PC-3 (cell line): ENCODE results near the gene PTEN.

Experiments
- EZH2 ChIP-seq: fragments of 300-600 bp; sonication (generic); IDR thresholded peaks from one replicate; pipeline ENCODE4 v1.6.1; 2017; ENCODE audit warnings: antibody characterized with exemption, mild to moderate bottlenecking, low read length; ENCODE audit not compliant: unreplicated experiment
- EZH2phosphoT487 ChIP-seq: fragments of 300-600 bp; sonication (generic); IDR thresholded peaks from 2 replicates; pipeline ENCODE4 v1.6.1; 2018; ENCODE audit warnings: mild to moderate bottlenecking, antibody characterized with exemption, low read length, borderline replicate concordance
- TF ChIP-seq, protein P1 (sequence below): fragments of 300-600 bp; sonication (generic); conservative IDR thresholded peaks from 2 replicates; pipeline ENCODE4 v1.5.1; 2017; ENCODE audit warnings: antibody characterized with exemption, low read depth, mild to moderate bottlenecking, low read length

DNA sequence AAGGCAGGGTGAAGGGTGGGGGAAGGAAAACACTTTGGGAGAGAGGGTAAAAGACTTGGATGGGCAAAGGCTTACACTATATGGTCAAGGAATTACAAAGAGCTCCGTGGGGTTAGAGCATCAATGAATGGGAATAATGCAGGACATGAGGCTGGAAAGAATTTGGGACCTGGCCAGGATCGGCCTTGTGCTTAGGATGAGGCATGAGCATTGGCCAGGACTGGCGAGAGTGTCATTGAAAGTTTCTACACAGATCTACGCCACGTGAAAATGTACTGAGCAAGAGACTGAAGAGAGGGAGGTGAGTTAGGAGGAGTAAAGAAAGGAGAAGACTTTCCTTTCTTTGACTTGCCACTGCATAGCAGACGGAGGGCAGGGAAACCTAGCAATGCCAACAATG lies 142.8 kb downstream of the PTEN start:
- TF ChIP-seq, protein P1, sequence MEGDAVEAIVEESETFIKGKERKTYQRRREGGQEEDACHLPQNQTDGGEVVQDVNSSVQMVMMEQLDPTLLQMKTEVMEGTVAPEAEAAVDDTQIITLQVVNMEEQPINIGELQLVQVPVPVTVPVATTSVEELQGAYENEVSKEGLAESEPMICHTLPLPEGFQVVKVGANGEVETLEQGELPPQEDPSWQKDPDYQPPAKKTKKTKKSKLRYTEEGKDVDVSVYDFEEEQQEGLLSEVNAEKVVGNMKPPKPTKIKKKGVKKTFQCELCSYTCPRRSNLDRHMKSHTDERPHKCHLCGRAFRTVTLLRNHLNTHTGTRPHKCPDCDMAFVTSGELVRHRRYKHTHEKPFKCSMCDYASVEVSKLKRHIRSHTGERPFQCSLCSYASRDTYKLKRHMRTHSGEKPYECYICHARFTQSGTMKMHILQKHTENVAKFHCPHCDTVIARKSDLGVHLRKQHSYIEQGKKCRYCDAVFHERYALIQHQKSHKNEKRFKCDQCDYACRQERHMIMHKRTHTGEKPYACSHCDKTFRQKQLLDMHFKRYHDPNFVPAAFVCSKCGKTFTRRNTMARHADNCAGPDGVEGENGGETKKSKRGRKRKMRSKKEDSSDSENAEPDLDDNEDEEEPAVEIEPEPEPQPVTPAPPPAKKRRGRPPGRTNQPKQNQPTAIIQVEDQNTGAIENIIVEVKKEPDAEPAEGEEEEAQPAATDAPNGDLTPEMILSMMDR: no peak
- TF ChIP-seq EZH2phosphoT487 (no peak), EZH2 (no peak)
